DMS 273 (cell line): ENCODE measurements around the gene CDK5RAP2.

Source experiments
- DNase-seq: peaks from one replicate; lab custom pipeline; 2025; ENCODE audit not compliant: unreplicated experiment; lab: John Stamatoyannopoulos, UW

Gene CDK5RAP2

GRCh38 chr9:120405860-120406259, 174.1 kb downstream of the CDK5RAP2 start:
- no peak for DNase-seq

DNA sequence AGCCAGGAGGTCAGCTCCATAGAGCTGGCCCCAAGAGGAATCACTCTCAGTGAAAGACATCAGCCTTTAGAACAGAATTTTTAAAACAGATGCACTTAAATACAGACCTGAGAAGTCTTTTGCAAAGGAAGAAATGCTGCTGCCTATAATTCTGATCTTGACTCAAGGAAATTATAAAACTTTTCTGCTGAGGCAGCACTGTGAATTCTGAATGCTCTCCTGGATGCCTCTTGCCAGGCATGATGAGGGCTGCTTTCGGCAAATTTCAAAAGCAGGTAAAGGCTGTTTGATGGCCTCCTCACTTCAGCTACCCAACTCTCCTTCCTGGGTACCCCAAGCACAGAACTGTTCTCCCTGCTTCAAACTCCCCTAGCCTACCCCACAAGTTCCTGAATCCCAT, 174.8 kb downstream of the CDK5RAP2 start:
- no peak for DNase-seq

- no peak for DNase-seq
Measured at GRCh38 chr9:120403543-120403856, 176.5 kb downstream of the CDK5RAP2 start.

GRCh38 chr9:120402741-120403542, 177.0 kb downstream of the CDK5RAP2 start:
- DNase-seq, result no peak

DNA sequence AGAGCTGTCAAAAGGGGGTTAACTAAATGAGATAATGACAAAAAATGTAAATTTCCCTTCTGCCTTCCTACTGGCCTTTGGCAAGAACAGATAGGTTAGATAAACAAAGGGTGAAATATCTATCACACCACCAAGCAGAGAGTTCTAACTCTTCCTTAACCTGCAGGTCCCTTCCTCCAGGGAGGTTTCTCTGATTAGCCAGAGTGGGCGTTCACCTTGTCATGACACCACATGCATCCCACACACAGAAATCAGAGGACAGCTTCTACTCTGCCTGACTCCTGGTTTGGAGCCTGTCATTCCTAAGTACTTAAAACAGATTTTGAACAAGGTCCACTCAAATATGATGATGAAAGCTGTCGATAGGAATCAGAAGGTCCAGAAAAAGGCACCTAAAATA, 180.0 kb downstream of the CDK5RAP2 start:
- DNase-seq, result no peak

GRCh38 chr9:120398286-120398685, 181.7 kb downstream of the CDK5RAP2 start:
- DNase-seq, result no peak

GRCh38 chr9:120397453-120397852, 182.5 kb downstream of the CDK5RAP2 start:
- DNase-seq, result no peak

DNA sequence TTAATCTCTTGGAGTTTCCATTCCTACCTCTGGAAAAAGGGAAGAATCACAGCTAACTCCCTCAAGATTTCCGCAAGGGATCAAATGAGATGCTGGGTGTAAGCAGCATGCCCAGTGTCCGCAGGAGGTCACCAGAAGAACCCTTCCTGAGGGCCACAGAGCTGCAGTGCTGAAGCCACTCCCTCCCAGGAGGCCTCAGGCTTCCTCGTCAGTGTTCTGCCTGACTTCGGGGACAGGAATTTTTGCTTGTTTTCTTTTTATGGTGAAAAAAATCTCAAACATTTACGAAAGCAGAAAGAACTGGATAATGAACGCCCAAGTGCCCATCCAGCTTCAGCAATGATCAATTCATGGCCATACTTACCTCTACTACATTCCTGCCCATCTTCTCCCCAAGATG, 183.0 kb downstream of the CDK5RAP2 start:
- no peak for DNase-seq

- no peak for DNase-seq
Measured at GRCh38 chr9:120396418-120396817, 183.5 kb downstream of the CDK5RAP2 start.

DNA sequence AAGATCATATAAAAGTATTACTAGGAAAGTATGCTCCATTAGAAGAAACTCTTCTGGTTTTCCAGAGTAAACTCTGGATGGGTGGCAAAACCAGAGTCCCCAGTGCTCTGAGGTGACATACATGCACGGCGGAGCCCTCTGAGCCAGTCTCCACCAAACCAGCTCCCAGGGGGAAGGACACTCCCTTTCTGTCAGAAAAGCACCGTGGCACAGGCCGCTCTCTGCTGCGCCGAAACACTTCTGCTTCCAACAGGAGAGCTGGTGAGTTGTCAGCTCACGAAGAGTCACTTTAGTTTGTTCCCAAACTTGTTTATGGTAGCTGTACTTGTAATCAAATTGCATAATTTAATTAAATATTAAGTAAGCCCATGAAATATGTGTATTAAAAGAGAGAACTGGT, 184.6 kb downstream of the CDK5RAP2 start:
- DNase-seq, result no peak

GRCh38 chr9:120394058-120394669, 185.8 kb downstream of the CDK5RAP2 start:
- DNase-seq, result no peak

DNA sequence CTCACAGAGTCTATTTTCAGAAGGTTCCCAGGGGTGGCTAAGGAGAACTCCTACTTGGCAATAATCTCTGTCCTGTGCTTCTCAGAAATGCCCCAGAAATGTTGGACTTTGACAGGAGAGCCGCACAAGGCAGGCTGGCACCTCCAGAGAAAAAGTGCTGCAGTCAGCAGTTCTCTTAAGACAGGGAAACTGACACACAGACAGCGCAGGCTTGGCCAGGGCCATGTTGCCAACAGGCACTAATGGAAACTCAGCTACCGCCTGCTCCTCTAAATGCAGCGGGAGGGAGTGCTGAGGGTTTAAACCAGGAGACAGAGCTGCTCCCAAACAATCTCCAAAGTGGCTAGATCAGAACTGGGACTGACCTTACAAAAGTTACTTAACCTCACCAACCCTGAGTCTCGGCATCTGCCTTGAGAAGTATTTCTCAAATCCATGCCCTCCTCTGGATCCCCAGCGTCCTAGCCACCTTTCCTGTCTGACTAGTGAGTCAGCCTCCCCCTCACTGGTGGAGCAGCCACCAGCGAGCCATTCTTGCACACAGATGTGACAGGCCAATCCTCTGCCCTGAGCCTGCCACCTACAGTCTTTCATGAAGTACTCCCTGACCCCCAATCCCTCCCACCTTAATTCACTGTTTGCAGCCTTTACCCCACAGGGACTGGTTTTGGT, 186.4 kb downstream of the CDK5RAP2 start:
- DNase-seq, result no peak

- no peak for DNase-seq
Measured at GRCh38 chr9:120392711-120393110, 187.3 kb downstream of the CDK5RAP2 start.

- no peak for DNase-seq
Measured at GRCh38 chr9:120392245-120392644, 187.7 kb downstream of the CDK5RAP2 start.

- no peak for DNase-seq
Measured at GRCh38 chr9:120391691-120392090, 188.3 kb downstream of the CDK5RAP2 start.

DNA sequence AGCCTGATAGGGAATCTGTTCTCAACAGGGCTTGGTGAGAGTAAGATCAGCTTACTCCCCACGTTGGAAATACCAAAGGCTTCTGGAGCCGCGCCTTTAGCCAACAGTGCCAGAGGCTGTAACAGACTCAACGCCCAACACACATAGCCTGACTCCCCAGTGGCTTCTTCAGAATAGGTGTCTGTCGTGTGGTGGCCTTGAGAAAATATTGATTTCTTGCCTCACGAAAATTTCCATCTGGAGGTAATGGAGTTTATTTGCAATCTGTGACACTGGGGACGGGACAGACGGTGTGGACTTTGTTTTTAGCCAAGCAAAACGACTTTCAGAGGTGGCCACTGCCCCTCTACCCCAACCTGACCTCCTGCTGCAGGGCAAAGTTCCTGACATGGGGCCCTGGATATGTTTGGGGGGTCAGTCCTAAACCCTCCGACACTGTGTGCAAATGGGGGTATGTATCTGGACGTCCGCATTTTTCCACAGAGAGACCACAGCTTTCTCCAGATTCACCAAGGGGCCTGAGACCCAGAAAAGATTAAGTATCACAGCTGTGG, 189.3 kb downstream of the CDK5RAP2 start:
- no peak for DNase-seq

DNA sequence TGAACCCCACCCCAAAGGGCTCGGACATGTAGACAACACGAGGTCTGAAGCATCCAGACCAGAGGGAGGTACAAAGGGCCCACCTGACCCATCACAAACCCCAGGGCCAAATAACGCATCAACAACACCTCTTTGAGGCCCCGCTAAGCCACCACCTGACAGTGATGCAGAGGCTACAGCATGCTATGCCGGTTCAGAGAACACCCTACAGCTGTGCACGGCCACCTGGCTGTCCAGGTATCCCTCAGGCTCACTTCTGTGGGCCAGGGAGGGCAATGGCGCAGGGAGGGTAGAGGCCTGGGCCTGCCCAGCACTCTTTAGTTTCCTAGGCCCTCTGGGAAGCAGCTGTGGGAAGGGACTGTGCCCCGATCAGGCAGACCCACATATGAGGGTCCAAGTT, 190.1 kb downstream of the CDK5RAP2 start:
- no peak for DNase-seq

DNA sequence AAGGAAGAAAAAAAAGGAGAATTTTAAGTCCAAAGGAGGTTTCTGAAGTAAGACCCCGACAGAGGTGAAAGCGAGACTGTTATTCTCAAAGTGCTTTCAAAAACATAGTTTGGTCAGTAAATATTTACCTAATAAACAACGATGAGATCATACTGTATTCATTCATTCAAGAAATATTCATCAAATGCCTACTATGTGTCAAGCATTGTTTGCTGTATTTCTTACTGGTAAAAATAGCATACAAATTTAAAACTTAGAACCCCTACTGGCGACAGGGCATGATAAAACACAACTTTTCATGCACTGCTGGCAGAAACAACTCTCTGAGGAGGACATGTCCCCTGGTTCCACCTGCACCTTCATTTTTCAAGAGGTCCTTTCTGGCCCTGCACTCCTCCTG, 190.7 kb downstream of the CDK5RAP2 start:
- DNase-seq, result no peak

DNA sequence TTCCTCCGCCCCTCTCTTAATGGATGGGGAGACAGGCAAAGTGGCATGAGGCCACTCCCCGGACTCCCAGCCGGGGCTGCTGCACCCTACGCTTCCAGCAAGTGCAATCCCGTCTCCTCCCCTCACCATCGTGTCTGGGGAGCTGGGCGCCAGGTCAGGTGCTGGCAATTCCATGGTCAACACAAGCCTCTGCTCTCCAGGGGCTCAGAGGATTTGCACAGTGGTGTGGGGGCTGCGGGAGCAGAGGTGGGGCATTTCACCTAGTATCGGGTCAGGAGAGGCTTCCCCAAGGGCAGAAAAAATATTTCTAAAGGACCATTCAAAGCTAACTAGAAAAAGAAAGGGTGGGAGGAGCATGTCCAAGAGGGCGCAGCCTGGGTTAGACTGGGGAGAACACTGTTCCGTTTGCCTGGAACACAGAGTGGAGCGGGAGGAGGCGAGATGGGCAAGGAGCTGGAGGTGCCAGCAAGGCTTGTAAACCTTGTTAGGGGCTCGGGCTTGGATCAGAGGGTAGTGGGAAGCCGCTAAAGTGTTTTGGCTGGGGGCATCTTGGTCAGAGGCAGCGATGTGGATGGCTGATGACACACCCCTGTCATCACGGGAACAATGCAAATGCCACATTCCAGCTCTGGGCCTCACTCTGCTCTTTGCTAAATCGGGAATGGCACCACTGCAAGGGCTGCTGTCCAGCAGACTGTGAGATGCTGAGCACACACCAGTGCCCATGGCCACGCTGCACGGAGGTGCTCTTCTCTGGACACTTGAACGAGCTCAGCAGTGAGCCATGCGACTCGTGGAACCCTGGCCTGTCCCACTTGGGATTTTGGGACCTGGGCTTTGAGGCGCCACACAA, 191.7 kb downstream of the CDK5RAP2 start:
- no peak for DNase-seq

DNA sequence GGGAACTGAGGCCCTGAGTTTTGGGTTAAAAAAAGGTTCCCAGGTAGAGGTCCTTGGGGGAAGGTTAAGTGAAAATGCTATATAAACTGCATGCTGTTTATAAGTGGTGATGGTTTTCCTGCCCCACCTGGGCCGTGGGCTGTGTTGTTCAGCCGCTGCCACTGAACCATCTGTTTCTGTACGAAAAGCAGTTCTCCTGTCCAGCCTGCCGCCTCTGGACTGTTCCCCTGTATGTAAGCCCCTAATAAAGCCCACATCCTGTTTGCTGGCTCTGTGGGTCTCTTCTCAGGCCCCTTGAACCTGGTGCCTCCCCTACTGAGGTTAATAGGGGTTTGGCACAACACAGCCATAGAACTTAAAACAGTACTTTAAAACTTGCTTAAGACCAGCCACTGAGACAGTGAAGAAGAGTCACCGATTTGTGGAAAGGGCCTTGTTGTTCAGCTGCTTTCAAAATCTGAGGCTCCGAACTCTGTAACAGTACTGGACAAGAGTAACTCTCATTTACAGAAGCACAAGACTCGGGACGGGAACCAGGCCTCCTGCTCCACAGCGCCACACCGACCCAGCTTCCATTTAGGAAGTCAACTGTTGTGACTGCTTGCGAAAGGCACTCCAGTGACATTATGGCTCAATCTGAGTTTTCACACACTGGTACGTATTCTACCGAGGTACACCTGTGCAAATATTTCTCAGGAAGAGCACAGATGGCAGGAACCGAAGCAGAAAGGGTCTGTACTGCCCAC, 192.5 kb downstream of the CDK5RAP2 start:
- DNase-seq, result no peak
